ENCODE measurements around the gene ENOX1.

- TF ChIP-seq, protein P1, sequence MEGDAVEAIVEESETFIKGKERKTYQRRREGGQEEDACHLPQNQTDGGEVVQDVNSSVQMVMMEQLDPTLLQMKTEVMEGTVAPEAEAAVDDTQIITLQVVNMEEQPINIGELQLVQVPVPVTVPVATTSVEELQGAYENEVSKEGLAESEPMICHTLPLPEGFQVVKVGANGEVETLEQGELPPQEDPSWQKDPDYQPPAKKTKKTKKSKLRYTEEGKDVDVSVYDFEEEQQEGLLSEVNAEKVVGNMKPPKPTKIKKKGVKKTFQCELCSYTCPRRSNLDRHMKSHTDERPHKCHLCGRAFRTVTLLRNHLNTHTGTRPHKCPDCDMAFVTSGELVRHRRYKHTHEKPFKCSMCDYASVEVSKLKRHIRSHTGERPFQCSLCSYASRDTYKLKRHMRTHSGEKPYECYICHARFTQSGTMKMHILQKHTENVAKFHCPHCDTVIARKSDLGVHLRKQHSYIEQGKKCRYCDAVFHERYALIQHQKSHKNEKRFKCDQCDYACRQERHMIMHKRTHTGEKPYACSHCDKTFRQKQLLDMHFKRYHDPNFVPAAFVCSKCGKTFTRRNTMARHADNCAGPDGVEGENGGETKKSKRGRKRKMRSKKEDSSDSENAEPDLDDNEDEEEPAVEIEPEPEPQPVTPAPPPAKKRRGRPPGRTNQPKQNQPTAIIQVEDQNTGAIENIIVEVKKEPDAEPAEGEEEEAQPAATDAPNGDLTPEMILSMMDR (IDR thresholded peaks at IDR 0.05; ENCODE audit: low read length) = no peak
- TF ChIP-seq EZH2 (IDR thresholded peaks at IDR 0.05; ENCODE audit: borderline replicate concordance, low read length) = no peak
Measured at GRCh38 chr13:43510956-43511901, 275.5 kb downstream of the ENOX1 start.

Measured in OCI-LY1 (cell line).